ENCODE data around the gene SELENOO. TPM values are rescaled to one million over a fixed set of nuclear protein-coding genes. Genes with fewer than 3 reads are reported as not detected.

SELENOO gene
- polyA plus RNA-seq, 1 experiment, result 6.8 TPM

DNA sequence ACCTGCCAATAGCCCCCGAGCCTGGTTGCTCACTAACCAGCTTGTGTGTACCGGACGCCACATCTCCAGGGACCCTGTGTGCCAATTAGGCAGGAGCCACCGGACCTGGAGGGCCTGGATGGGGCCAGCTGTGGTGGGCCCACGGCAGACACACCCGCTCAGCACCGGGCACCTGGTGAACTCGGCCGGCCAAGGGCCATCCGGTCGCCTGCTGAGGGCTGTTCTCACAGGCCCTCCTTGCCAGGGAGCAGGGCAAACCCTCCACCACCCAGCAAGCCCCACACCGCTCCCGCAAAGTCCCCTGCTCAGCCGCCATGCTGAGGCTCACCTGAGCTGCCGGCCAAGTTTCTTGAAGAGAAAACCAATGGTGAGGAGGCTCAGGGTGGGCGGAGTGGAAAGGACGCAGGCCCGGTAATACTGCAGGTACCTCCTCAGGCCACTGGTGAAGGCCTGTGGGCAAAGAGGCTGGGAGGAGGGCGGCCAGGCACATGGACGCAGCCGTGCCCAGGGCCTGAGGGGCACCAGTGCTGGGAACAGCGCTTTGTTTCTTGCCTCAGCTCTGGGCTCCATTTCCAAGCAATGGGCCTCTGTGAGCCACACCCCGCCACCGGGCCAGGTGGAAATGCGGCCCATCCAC lies 26.9 kb downstream of the SELENOO start:
- DNase-seq (ENCODE audit: low read depth, low spot score), result no peak
- no peak overlapping the region for H3K4me3 ChIP-seq (ENCODE audit: low read depth, low read length)
- ChIA-PET CTCF (no interaction called here), POLR2A (interaction anchor here (0.5 kb wide), 1 partner anchor 257 kb away, joined by 5 read pairs; no protein-coding TSS in a partner anchor)
- no peak overlapping the region for H3K27ac ChIP-seq (ENCODE audit: low read depth, low read length)
- H3K27me3 ChIP-seq (ENCODE audit: control insufficient read depth, insufficient read depth, low read length), result no peaks in the 10 kb centered on the region
- TF ChIP-seq CTCF (IDR thresholded peaks at IDR 0.05; ENCODE audit: low read depth, low read length), result no peak
- H3K9me3 ChIP-seq (ENCODE audit: control insufficient read depth, insufficient read depth, low read length), result no peaks in the 10 kb centered on the region; the same call in 1 of the 2 replicates

GRCh38 chr22:50228366-50228765 lies 27.6 kb downstream of the SELENOO start:
- ChIA-PET CTCF (no interaction called here), POLR2A (no interaction called here)
- TF ChIP-seq CTCF (IDR thresholded peaks at IDR 0.05; ENCODE audit: low read depth, low read length), result no peak
- H3K4me3 ChIP-seq (ENCODE audit: low read depth, low read length), result no peak overlapping the region
- H3K9me3 ChIP-seq (ENCODE audit: control insufficient read depth, insufficient read depth, low read length), result no peaks in the 10 kb centered on the region; the same call in 1 of the 2 replicates
- no peaks in the 10 kb centered on the region for H3K27me3 ChIP-seq (ENCODE audit: control insufficient read depth, insufficient read depth, low read length)
- H3K27ac ChIP-seq (ENCODE audit: low read depth, low read length), result no peak overlapping the region
- DNase-seq (ENCODE audit: low read depth, low spot score), result no peak

GRCh38 chr22:50229370-50229769 lies 28.6 kb downstream of the SELENOO start:
- H3K4me3 ChIP-seq (ENCODE audit: low read depth, low read length), result no peak overlapping the region
- CTCF ChIA-PET, result interaction anchor here (0.6 to 1.4 kb wide), 3 partner anchors 12 to 130 kb away, joined by 3 to 9 read pairs (median 4); no protein-coding TSS in a partner anchor
- H3K27me3 ChIP-seq (ENCODE audit: control insufficient read depth, insufficient read depth, low read length), result no peaks in the 10 kb centered on the region
- POLR2A ChIA-PET, result no interaction called here
- DNase-seq (ENCODE audit: low read depth, low spot score), result no peak
- H3K27ac ChIP-seq (ENCODE audit: low read depth, low read length), result no peak overlapping the region
- no peak for TF ChIP-seq CTCF (IDR thresholded peaks at IDR 0.05; ENCODE audit: low read depth, low read length)
- H3K9me3 ChIP-seq (ENCODE audit: control insufficient read depth, insufficient read depth, low read length), result peaks cover 1% of the 10 kb centered on the region; the same call in 1 of the 2 replicates

GRCh38 chr22:50232481-50233151 lies 31.8 kb downstream of the SELENOO start:
- Histone ChIP-seq H3K27me3 (ENCODE audit: control insufficient read depth, insufficient read depth, low read length) (no peaks in the 10 kb centered on the region), H3K4me3 (ENCODE audit: low read depth, low read length) (no peak overlapping the region), H3K27ac (ENCODE audit: low read depth, low read length) (no peak overlapping the region), H3K9me3 (ENCODE audit: control insufficient read depth, insufficient read depth, low read length) (peaks cover 11% of the 10 kb centered on the region; the same call in 1 of the 2 replicates)
- no peak for TF ChIP-seq CTCF (IDR thresholded peaks at IDR 0.05; ENCODE audit: low read depth, low read length)
- no peak for DNase-seq (ENCODE audit: low read depth, low spot score)
- POLR2A ChIA-PET, result interaction anchor here (0.7 kb wide), 2 partner anchors 159 to 182 kb away, joined by 3 to 4 read pairs; no protein-coding TSS in a partner anchor
- CTCF ChIA-PET, result no interaction called here

GRCh38 chr22:50233223-50233622 lies 32.4 kb downstream of the SELENOO start:
- TF ChIP-seq CTCF (IDR thresholded peaks at IDR 0.05; ENCODE audit: low read depth, low read length), result no peak
- no peak overlapping the region for H3K4me3 ChIP-seq (ENCODE audit: low read depth, low read length)
- H3K27me3 ChIP-seq (ENCODE audit: control insufficient read depth, insufficient read depth, low read length), result no peaks in the 10 kb centered on the region
- ChIA-PET POLR2A (no interaction called here), CTCF (no interaction called here)
- H3K9me3 ChIP-seq (ENCODE audit: control insufficient read depth, insufficient read depth, low read length), result peaks cover 11% of the 10 kb centered on the region; the same call in 1 of the 2 replicates
- DNase-seq (ENCODE audit: low read depth, low spot score), result no peak
- no peak overlapping the region for H3K27ac ChIP-seq (ENCODE audit: low read depth, low read length)

Data from AG04450 (cell line).